ENCODE results near the gene CAMKK1. TPM values are rescaled to one million over a fixed set of nuclear protein-coding genes. Genes with fewer than 3 reads are reported as not detected.

The CAMKK1 gene
- polyA plus RNA-seq, 1 donor (not counting 4 experiments of a cell fraction or from before 2014, with no cell fraction given), result 2.5 TPM

DNA sequence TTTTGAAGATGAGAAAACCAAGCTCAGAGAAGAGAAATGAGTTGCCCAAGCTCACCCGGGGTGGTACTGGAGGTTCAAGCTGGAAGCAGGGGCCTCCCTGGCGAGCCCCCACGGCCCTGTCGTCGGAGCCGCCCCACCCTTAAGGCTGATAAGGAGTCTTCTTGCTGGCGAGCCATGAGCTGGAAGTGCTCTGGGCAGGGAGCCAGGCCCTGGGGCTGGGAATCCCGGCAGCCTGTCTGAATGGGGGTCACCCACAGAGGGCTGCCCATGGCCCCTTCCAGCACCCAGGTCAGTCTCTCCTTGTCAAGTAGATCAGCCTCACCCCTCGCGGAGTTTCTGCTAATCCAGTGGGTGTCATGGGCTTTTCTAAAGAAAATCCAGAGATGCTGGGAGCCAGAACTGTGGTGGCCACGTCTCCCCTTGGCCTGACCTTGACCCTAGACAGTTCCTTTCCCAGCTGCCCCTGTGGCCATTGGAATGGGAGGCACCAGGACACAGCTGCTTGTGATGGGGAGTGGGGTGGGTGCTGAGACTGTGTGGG is 24.6 kb upstream of the CAMKK1 start:
- Histone ChIP-seq H3K36me3 (ENCODE audit: control insufficient read depth in 2 of 2, extremely low read depth in 1 of 2, insufficient read depth in 2 of 2, low read length in 2 of 2) (no peaks in the 10 kb centered on the region), H3K9me1 (ENCODE audit: control insufficient read depth, extremely low read depth, insufficient read depth, low read length) (no peaks in the 10 kb centered on the region), H3K27ac (ENCODE audit: control insufficient read depth, insufficient read depth, low read length) (no peak overlapping the region), H3K27me3 (ENCODE audit: control insufficient read depth, extremely low read depth, insufficient read depth, low read length) (no peaks in the 10 kb centered on the region), H3K4me1 (ENCODE audit: control insufficient read depth, extremely low read depth, insufficient read depth, low read length) (no peaks in the 10 kb centered on the region), H3K9ac (ENCODE audit: control insufficient read depth, extremely low read depth, insufficient read depth, low read length) (no peak overlapping the region), H2AFZ (ENCODE audit: control insufficient read depth, low read length) (no peak overlapping the region), H3K9me3 (ENCODE audit: control insufficient read depth, low read depth, low read length) (no peaks in the 10 kb centered on the region), H4K20me1 (ENCODE audit: control insufficient read depth, extremely low read depth, insufficient read depth, low read length) (no peaks in the 10 kb centered on the region), H3K4me3 (ENCODE audit: control insufficient read depth in 2 of 3, extremely low read depth in 1 of 3, insufficient read depth in 2 of 3, low read depth in 1 of 3, low read length in 3 of 3) (no peak overlapping the region), H3K79me2 (ENCODE audit: control insufficient read depth, insufficient read depth, low read length) (no peaks in the 10 kb centered on the region), H3K4me2 (ENCODE audit: control insufficient read depth, extremely low read depth, insufficient read depth, low read depth, low read length) (no peak overlapping the region)
- dilution Hi-C loops (cut with MboI; ENCODE audit: extremely low pct_ligation_motif_present, low sequenced_read_pairs), result no loop called here
- FAIRE-seq, result no peak
- TF ChIP-seq, protein P1, sequence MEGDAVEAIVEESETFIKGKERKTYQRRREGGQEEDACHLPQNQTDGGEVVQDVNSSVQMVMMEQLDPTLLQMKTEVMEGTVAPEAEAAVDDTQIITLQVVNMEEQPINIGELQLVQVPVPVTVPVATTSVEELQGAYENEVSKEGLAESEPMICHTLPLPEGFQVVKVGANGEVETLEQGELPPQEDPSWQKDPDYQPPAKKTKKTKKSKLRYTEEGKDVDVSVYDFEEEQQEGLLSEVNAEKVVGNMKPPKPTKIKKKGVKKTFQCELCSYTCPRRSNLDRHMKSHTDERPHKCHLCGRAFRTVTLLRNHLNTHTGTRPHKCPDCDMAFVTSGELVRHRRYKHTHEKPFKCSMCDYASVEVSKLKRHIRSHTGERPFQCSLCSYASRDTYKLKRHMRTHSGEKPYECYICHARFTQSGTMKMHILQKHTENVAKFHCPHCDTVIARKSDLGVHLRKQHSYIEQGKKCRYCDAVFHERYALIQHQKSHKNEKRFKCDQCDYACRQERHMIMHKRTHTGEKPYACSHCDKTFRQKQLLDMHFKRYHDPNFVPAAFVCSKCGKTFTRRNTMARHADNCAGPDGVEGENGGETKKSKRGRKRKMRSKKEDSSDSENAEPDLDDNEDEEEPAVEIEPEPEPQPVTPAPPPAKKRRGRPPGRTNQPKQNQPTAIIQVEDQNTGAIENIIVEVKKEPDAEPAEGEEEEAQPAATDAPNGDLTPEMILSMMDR (optimal IDR thresholded peaks at IDR 0.05 in 1 of 3, IDR thresholded peaks at IDR 0.05 in 1 of 3, conservative IDR thresholded peaks at IDR 0.05 in 1 of 3; ENCODE audit: extremely low read depth in 1 of 3, insufficient read depth in 2 of 3, low read length in 3 of 3), result no peak
- no peak for TF ChIP-seq EZH2 (IDR thresholded peaks at IDR 0.05; ENCODE audit: low read length)
- no peak for DNase-seq (ENCODE audit: low read depth, low spot score)

DNA sequence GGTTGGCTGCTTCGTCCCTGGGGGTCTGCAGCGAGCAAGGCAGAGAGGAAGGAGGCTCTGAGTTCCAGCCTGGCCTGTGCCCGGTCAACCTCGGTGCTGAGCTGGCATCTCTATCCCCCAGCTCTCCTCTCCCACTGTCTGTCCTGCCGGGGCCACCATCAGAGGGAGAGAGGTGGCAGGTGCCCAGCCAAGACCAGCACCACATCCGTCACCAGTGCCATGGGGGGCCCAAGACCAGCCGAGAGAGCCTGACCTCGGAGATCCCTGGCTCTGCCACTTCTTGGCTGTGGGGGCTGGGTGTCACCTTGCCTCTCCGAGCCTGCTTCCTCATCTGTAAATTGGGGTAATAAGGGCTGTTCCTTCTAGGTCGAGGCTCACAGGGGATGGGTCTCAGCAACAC is 24.0 kb upstream of the CAMKK1 start:
- H3K9me3 ChIP-seq (ENCODE audit: control insufficient read depth, low read depth, low read length), result no peaks in the 10 kb centered on the region
- no peaks in the 10 kb centered on the region for H3K79me2 ChIP-seq (ENCODE audit: control insufficient read depth, insufficient read depth, low read length)
- H3K4me2 ChIP-seq (ENCODE audit: control insufficient read depth, extremely low read depth, insufficient read depth, low read depth, low read length), result no peak overlapping the region
- H3K36me3 ChIP-seq (ENCODE audit: control insufficient read depth in 2 of 2, extremely low read depth in 1 of 2, insufficient read depth in 2 of 2, low read length in 2 of 2), result no peaks in the 10 kb centered on the region
- no peaks in the 10 kb centered on the region for H3K27me3 ChIP-seq (ENCODE audit: control insufficient read depth, extremely low read depth, insufficient read depth, low read length)
- TF ChIP-seq, protein P1 (optimal IDR thresholded peaks at IDR 0.05 in 1 of 3, IDR thresholded peaks at IDR 0.05 in 1 of 3, conservative IDR thresholded peaks at IDR 0.05 in 1 of 3; ENCODE audit: extremely low read depth in 1 of 3, insufficient read depth in 2 of 3, low read length in 3 of 3), result no peak
- no peak for TF ChIP-seq EZH2 (IDR thresholded peaks at IDR 0.05; ENCODE audit: low read length)
- dilution Hi-C loops (cut with MboI; ENCODE audit: extremely low pct_ligation_motif_present, low sequenced_read_pairs), result no loop called here
- no peaks in the 10 kb centered on the region for H4K20me1 ChIP-seq (ENCODE audit: control insufficient read depth, extremely low read depth, insufficient read depth, low read length)
- no peak overlapping the region for H3K27ac ChIP-seq (ENCODE audit: control insufficient read depth, insufficient read depth, low read length)
- no peaks in the 10 kb centered on the region for H3K9me1 ChIP-seq (ENCODE audit: control insufficient read depth, extremely low read depth, insufficient read depth, low read length)
- DNase-seq (ENCODE audit: low read depth, low spot score), result no peak
- FAIRE-seq, result no peak
- no peak overlapping the region for H2AFZ ChIP-seq (ENCODE audit: control insufficient read depth, low read length)
- no peaks in the 10 kb centered on the region for H3K4me1 ChIP-seq (ENCODE audit: control insufficient read depth, extremely low read depth, insufficient read depth, low read length)
- H3K4me3 ChIP-seq (ENCODE audit: control insufficient read depth in 2 of 3, extremely low read depth in 1 of 3, insufficient read depth in 2 of 3, low read depth in 1 of 3, low read length in 3 of 3), result no peak overlapping the region
- H3K9ac ChIP-seq (ENCODE audit: control insufficient read depth, extremely low read depth, insufficient read depth, low read length), result no peak overlapping the region

Measured in keratinocyte (primary cell).